Mucosa of descending colon (tissue), 3 donors: ENCODE data around the gene NUP133. TPM values are rescaled to one million over a fixed set of nuclear protein-coding genes. Genes with fewer than 3 reads are reported as not detected.
"Not testable (repeated sequence)": the region's sequence is repeated elsewhere in the genome, so short reads cannot be mapped to it uniquely, and the experiment has no call there.

Experiments used
- ATAC-seq: fragments of 200-7000 bp; cut with Tn5 transposase; one replicate; pipeline ENCODE4 v1.9.1; 2020; ENCODE audit warnings: mild to moderate bottlenecking, moderate library complexity
- DNase-seq, 3 donors: peaks; one replicate each; pipeline ENCODE4 v3.0.0-alpha.2; 2020
- H3K36me3 ChIP-seq: fragments of 200-600 bp; one replicate; pipeline ENCODE4 v1.8.0; 2021; ENCODE audit warnings: low read depth, mild to moderate bottlenecking
- H3K4me1 ChIP-seq: fragments of 200-600 bp; one replicate; pipeline ENCODE4 v1.8.0; 2021; ENCODE audit warnings: low read depth, mild to moderate bottlenecking
- H3K4me3 ChIP-seq: fragments of 200-600 bp; one replicate; pipeline ENCODE4 v1.8.0; 2021; ENCODE audit warnings: mild to moderate bottlenecking
- H3K9me3 ChIP-seq: fragments of 200-600 bp; one replicate; pipeline ENCODE4 v1.8.0; 2021; ENCODE audit warnings: mild to moderate bottlenecking
- intact Hi-C, 2 donors: fragments of 100-400 bp; cut with DNase I in 1 of 2; cut with micrococcal nuclease in 1 of 2; formaldehyde crosslinking; loops; one replicate each; pipeline versions ENCODE4 v1.11.0 to v1.11.1; 2022; cut with DNase I, micrococcal nuclease
- total RNA-seq, 3 donors: library from RNA; stranded (reverse); fragmentation: NEBNext Ultra II Directional in 2 of 3; extraction: Animal tissue kit (Norgen Biotek cat#: 25700) in 2 of 3; gene quantifications; one replicate each; pipeline versions ENCODE4 v1.2.1 to v1.2.4, GENCODE V29; 2021 to 2023
- TF ChIP-seq, protein P1 (sequence below): fragments of 200-600 bp; IDR thresholded peaks from one replicate; pipeline ENCODE4 v1.8.0; 2022; ENCODE audit warnings: antibody characterized with exemption, mild to moderate bottlenecking
- donor health status: DM: no; HTN: no; CAD: no; lungs with moderate emphysema.
- donor health status: DM: no; HTN: no; CAD: no.
- donor health status: DM: no; HTN: yes; CAD: no.

The NUP133 gene
- total RNA-seq, 3 donors from 2014 or later: 24.5 to 29.4 (median 26.7) TPM

- no peaks in the 10 kb centered on the region for H3K9me3 ChIP-seq
- TF ChIP-seq, protein P1, sequence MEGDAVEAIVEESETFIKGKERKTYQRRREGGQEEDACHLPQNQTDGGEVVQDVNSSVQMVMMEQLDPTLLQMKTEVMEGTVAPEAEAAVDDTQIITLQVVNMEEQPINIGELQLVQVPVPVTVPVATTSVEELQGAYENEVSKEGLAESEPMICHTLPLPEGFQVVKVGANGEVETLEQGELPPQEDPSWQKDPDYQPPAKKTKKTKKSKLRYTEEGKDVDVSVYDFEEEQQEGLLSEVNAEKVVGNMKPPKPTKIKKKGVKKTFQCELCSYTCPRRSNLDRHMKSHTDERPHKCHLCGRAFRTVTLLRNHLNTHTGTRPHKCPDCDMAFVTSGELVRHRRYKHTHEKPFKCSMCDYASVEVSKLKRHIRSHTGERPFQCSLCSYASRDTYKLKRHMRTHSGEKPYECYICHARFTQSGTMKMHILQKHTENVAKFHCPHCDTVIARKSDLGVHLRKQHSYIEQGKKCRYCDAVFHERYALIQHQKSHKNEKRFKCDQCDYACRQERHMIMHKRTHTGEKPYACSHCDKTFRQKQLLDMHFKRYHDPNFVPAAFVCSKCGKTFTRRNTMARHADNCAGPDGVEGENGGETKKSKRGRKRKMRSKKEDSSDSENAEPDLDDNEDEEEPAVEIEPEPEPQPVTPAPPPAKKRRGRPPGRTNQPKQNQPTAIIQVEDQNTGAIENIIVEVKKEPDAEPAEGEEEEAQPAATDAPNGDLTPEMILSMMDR: no peak
- DNase-seq (no peak), ATAC-seq (no peak)
- peaks cover 9% of the 10 kb centered on the region for H3K4me1 ChIP-seq
- intact Hi-C loops: no loop called here
- no peak overlapping the region for H3K4me3 ChIP-seq
- H3K36me3 ChIP-seq: no peaks in the 10 kb centered on the region
Observed at GRCh38 chr1:229408458-229409037, 99.6 kb downstream of the NUP133 start.

- peaks cover 9% of the 10 kb centered on the region for H3K4me1 ChIP-seq
- intact Hi-C loops: no loop called here
- H3K9me3 ChIP-seq: no peaks in the 10 kb centered on the region
- H3K4me3 ChIP-seq: no peak overlapping the region
- TF ChIP-seq, protein P1: no peak
- ATAC-seq (no peak), DNase-seq (no peak)
- H3K36me3 ChIP-seq: no peaks in the 10 kb centered on the region
Observed at GRCh38 chr1:229407206-229408026, 100.7 kb downstream of the NUP133 start.

GRCh38 chr1:229406798-229407197 is 101.3 kb downstream of the NUP133 start:
- TF ChIP-seq, protein P1: no peak
- DNase-seq: peak in 1 of 3 donors; percentile 12
- Histone ChIP-seq H3K4me3 (no peak overlapping the region), H3K9me3 (no peaks in the 10 kb centered on the region), H3K36me3 (no peaks in the 10 kb centered on the region), H3K4me1 (peaks cover 9% of the 10 kb centered on the region)
- intact Hi-C loops: no loop called here
- no peak for ATAC-seq

- intact Hi-C loops: no loop called here
- no peak for DNase-seq
- H3K4me3 ChIP-seq: no peak overlapping the region
- H3K9me3 ChIP-seq: no peaks in the 10 kb centered on the region
- TF ChIP-seq, protein P1: no peak
- H3K4me1 ChIP-seq: peaks cover 7% of the 10 kb centered on the region
- no peaks in the 10 kb centered on the region for H3K36me3 ChIP-seq
- ATAC-seq: no peak
Observed at GRCh38 chr1:229403573-229403972, 104.6 kb downstream of the NUP133 start.

- peaks cover 7% of the 10 kb centered on the region for H3K4me1 ChIP-seq
- H3K4me3 ChIP-seq: no peak overlapping the region
- TF ChIP-seq, protein P1: no peak
- DNase-seq (no peak), ATAC-seq (no peak)
- H3K36me3 ChIP-seq: no peaks in the 10 kb centered on the region
- intact Hi-C loops: no loop called here
- no peaks in the 10 kb centered on the region for H3K9me3 ChIP-seq
Observed at GRCh38 chr1:229402993-229403392, 105.1 kb downstream of the NUP133 start.

DNA sequence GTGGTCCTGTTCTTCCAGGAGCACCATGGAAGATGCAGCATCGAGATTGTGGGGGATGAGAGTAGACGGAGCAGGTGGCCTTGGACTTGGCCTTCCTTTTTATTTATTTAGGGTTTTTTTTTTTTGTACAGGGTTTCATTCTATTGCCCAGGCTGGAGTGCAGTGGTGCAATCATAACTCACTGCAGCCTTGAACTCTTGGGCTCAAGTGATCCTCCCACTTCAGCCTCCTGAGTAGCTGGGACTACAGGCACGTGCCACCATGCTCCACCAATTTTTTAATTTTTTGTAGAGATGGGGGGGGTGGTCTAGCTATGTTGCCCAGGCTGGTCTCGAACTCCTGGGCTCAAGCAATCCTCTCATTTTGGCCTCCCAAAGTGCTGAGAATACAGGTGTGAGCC is 105.8 kb downstream of the NUP133 start:
- H3K4me3 ChIP-seq, H3K9me3 ChIP-seq, intact Hi-C loops, H3K36me3 ChIP-seq, H3K4me1 ChIP-seq, ATAC-seq, DNase-seq: not testable (repeated sequence)
